HepG2 (cell line): ENCODE data around the gene RCE1. TPM values are rescaled to one million over a fixed set of nuclear protein-coding genes. Genes with fewer than 3 reads are reported as not detected.
A peak's percentile ranks its signal among the peaks of the same experiment; 100 is the strongest.

Experiments used
- ATAC-seq: fragments of 200-7000 bp; cut with Tn5 transposase; 3 replicates; pipeline ENCODE4 v1.9.1; 2020; ENCODE audit warnings: mild to moderate bottlenecking, moderate library complexity
- BruUV-seq: library from RNA; stranded (reverse); fragments of 400-500 nt; replicated peaks from 2 replicates; lab custom pipeline; 2021; lab: Mats Ljungman, UMichigan
- CTCF ChIA-PET: fragments of 300-600 bp; formaldehyde crosslinking; extraction: SDS; loops from one replicate; lab custom pipeline; 2021; ENCODE audit warnings: low total read pairs, inconsistent platforms, low intra/inter-chr PET ratio; lab: Yijun Ruan, JAX
- POLR2A ChIA-PET: fragments of 350-600 bp; sonication (Branson Sonifier 250); formaldehyde crosslinking; loops from one replicate; lab custom pipeline; 2020; ENCODE audit warnings: antibody characterized with exemption, inconsistent platforms; lab: Yijun Ruan, JAX
- DNase-seq: peaks from one replicate; pipeline ENCODE4 v3.0.0-alpha.2; 2015; ENCODE audit warnings: low spot score
- FAIRE-seq: peaks from 3 replicates; lab custom pipeline; 2011; peaks lifted over from hg19 to GRCh38; lab: Jason Lieb, UNC
- H2AFZ ChIP-seq: one replicate; pipeline ENCODE4 v1.6.1; 2011; ENCODE audit warnings: low read length, inconsistent platforms
- H3K27ac ChIP-seq: fragments of 300-600 bp; 3 replicates; pipeline ENCODE4 v1.8.0; 2011; ENCODE audit warnings: mixed run types, mild to moderate bottlenecking, mixed read lengths, low read length, inconsistent platforms; ENCODE audit not compliant: insufficient read depth; ENCODE audit errors: extremely low read length
- H3K27me3 ChIP-seq, 2 experiments: fragments of 200-600 bp in 1 of 2; 2 replicates in 1 of 2; 3 replicates in 1 of 2; pipeline versions ENCODE4 v1.6.0 to v1.8.0; 2011; ENCODE audit warnings: low read length in 2 of 2, mild to moderate bottlenecking in 2 of 2, moderate library complexity in 2 of 2, inconsistent platforms in 1 of 2; ENCODE audit not compliant: insufficient read depth in 2 of 2, control insufficient read depth in 1 of 2
- H3K36me3 ChIP-seq, 2 experiments: fragments of 200-600 bp in 1 of 2; replicated peaks in 1 of 2; 2 replicates in 1 of 2; 3 replicates in 1 of 2; pipeline versions ENCODE4 v1.5.1 to v1.8.0; 2011; ENCODE audit warnings: low read length in 2 of 2, inconsistent platforms in 1 of 2; ENCODE audit not compliant: insufficient read depth in 2 of 2, control insufficient read depth in 1 of 2
- H3K4me1 ChIP-seq: 2 replicates; pipeline ENCODE4 v1.5.1; 2012; ENCODE audit warnings: low read length, inconsistent platforms; ENCODE audit not compliant: insufficient read depth
- H3K4me2 ChIP-seq: 2 replicates; pipeline ENCODE4 v1.6.0; 2011; ENCODE audit warnings: low read depth, low read length, inconsistent platforms
- H3K4me3 ChIP-seq, 3 experiments: fragments of 200-600 bp in 1 of 3; sonication (generic), shearing (Covaris generic) in 1 of 3; replicated peaks in 1 of 3; 2 replicates each; pipeline ENCODE4 v1.5.1; 2011 to 2016; ENCODE audit warnings: low read length in 3 of 3, inconsistent platforms in 2 of 3, low read depth in 2 of 3, mild to moderate bottlenecking in 2 of 3, control low read depth in 1 of 3, mixed read lengths in 1 of 3; ENCODE audit not compliant: insufficient read depth in 1 of 3
- H3K79me2 ChIP-seq: one replicate; pipeline ENCODE4 v1.6.1; 2011; ENCODE audit warnings: low read length, inconsistent platforms; ENCODE audit not compliant: insufficient read depth
- H3K9ac ChIP-seq: 2 replicates; pipeline ENCODE4 v1.6.0; 2011; ENCODE audit warnings: mild to moderate bottlenecking, low read depth, low read length, inconsistent platforms; ENCODE audit not compliant: insufficient read depth
- H3K9me3 ChIP-seq: 2 replicates; pipeline ENCODE4 v1.5.1; 2012; ENCODE audit warnings: mild to moderate bottlenecking, low read length
- H4K20me1 ChIP-seq: 2 replicates; pipeline ENCODE4 v1.6.0; 2011; ENCODE audit warnings: inconsistent platforms, mild to moderate bottlenecking, low read length, moderate library complexity; ENCODE audit not compliant: insufficient read depth
- AGO1 ChIP-seq: fragments of 200-400 bp; formaldehyde crosslinking; IDR thresholded peaks from 2 replicates; pipeline ENCODE4 v1.6.1; 2017; ENCODE audit warnings: mild to moderate bottlenecking, low read depth, low read length, moderate library complexity; ENCODE audit not compliant: poor library complexity, severe bottlenecking
- AGO2 ChIP-seq: fragments of 200-400 bp; formaldehyde crosslinking; optimal IDR thresholded peaks from 2 replicates; pipeline ENCODE3; 2017; ENCODE audit warnings: mild to moderate bottlenecking, low read depth, low read length, moderate library complexity
- AKAP8 ChIP-seq: sonication (generic); formaldehyde crosslinking; IDR thresholded peaks from 2 replicates; pipeline ENCODE4 v1.5.1; 2020; ENCODE audit warnings: mild to moderate bottlenecking, missing genetic modification reagents
- ATF1 ChIP-seq: IDR thresholded peaks from 2 replicates; pipeline ENCODE4 v1.6.1; 2016; ENCODE audit warnings: mild to moderate bottlenecking, control low read depth
- CTCF ChIP-seq: sonication (generic); formaldehyde crosslinking; IDR thresholded peaks from 2 replicates; pipeline ENCODE4 v1.5.0; 2020; ENCODE audit warnings: mild to moderate bottlenecking, missing genetic modification reagents, moderate library complexity
- SRSF9 ChIP-seq: fragments of 200-400 bp; formaldehyde crosslinking; IDR thresholded peaks from 2 replicates; pipeline ENCODE4 v1.6.1; 2018; ENCODE audit warnings: borderline replicate concordance, mild to moderate bottlenecking, low read depth, low read length; ENCODE audit not compliant: insufficient read depth, poor library complexity, severe bottlenecking
- ZNF292 ChIP-seq: sonication (generic); formaldehyde crosslinking; IDR thresholded peaks from 2 replicates; pipeline ENCODE4 v1.8.1; 2022; ENCODE audit warnings: mild to moderate bottlenecking, low read depth, missing genetic modification reagents, borderline replicate concordance
- ZNF562 ChIP-seq: sonication (generic); formaldehyde crosslinking; IDR thresholded peaks from 2 replicates; pipeline ENCODE4 v1.8.0; 2022; ENCODE audit warnings: missing genetic modification reagents, borderline replicate concordance
- WGBS: methylation state at CpG from one replicate; pipeline ENCODE4 v1.1.6; 2017; ENCODE audit warnings: low lambda C conversion rate; 5-methylcytosine and 5-hydroxymethylcytosine counted together
- in situ Hi-C: cut with HindIII; loops from 2 replicates; pipeline ENCODE4 v1.10.0; 2017; ENCODE audit warnings: low pct_unique_long_range_greater_than_20kb; ENCODE audit not compliant: extremely low pct_ligation_motif_present
- intact Hi-C: fragments of 100-400 bp; cut with micrococcal nuclease; formaldehyde crosslinking; loops from one replicate; pipeline ENCODE4 v1.10.0; 2022; ENCODE audit not compliant: unreplicated experiment
- polyA plus RNA-seq, 8 experiments: library from polyadenylated mRNA; depleted of rRNA in 3 of 8; stranded (reverse) in 7 of 8; unstranded in 1 of 8; fragments of >200 nt; fragmentation: Illumina TruSeq in 4 of 8; extraction: Trizol in 4 of 8; gene quantifications; 2 replicates each; pipeline versions ENCODE4 v1.2.1 to v1.2.3, GENCODE V29; 2011 to 2016; ENCODE audit warnings: low read depth in 4 of 8, missing spikeins in 1 of 8, mixed read lengths in 1 of 8; ENCODE audit not compliant: insufficient read depth in 1 of 8
- total RNA-seq, 5 experiments: library from RNA; depleted of rRNA; stranded (reverse); fragments of >200 nt; fragmentation: Illumina TruSeq; extraction: Trizol; gene quantifications; 2 replicates each; pipeline ENCODE4 v1.2.3, GENCODE V29; 2016; ENCODE audit warnings: low read depth in 1 of 5

RCE1 gene
- total and polyA plus RNA-seq, 2 of the 13 experiments (the other 11 are each of a cell fraction or from before 2014, with no cell fraction given): 22.2 to 22.4 TPM

GRCh38 chr11:66859686-66860448 lies 16.6 kb downstream of the RCE1 start:
- Histone ChIP-seq H3K4me3 (no peak overlapping the region), H3K27me3 (no peaks in the 10 kb centered on the region), H3K36me3 (peaks cover 13 to 15% of the 10 kb centered on the region in 2 experiments; a peak in 3 of 5 replicates), H3K27ac (no peak overlapping the region), H3K4me2 (no peak overlapping the region), H3K79me2 (no peaks in the 10 kb centered on the region), H3K4me1 (peaks cover 10% of the 10 kb centered on the region), H4K20me1 (no peaks in the 10 kb centered on the region), H3K9ac (no peak overlapping the region), H2AFZ (no peak overlapping the region), H3K9me3 (no peaks in the 10 kb centered on the region)
- ATAC-seq: no peak
- BruUV-seq: no TSS peak
- peak; percentile 59 for TF ChIP-seq AGO2
- peak; percentile 6 for TF ChIP-seq AGO1
- no peak for TF ChIP-seq SRSF9
- TF ChIP-seq AKAP8: peak; percentile 50; the same call in 1 of the 2 replicates
- no peak for FAIRE-seq
- in situ Hi-C loops: no loop called here
- DNase-seq: no peak
- 98% methylated on average over 18 of the region's 41 CpGs for WGBS
- POLR2A ChIA-PET: no interaction called here
- CTCF ChIA-PET: no interaction called here
- intact Hi-C loops: no loop called here

DNA sequence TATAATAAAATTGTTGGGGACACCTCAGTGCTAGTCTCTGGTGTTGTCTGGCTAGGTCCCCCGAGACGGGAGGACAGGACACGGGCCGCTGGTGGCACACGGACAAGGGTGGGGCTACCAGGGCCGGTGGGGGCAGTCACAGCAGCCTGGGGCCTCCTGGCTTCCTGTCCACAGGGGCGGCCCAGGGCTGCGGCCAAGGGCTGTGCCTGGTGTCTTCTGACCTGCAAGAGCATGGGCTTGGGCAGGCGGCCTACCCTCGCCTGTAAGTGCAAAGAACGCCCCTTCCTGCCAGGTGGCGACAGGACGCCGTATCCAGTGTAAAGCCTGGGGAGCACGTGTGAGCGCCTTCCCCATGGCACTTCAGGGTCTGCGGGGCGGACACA lies 17.2 kb downstream of the RCE1 start:
- H3K4me2 ChIP-seq: no peak overlapping the region
- in situ Hi-C loops: no loop called here
- intact Hi-C loops: no loop called here
- DNase-seq: no peak
- no TSS peak for BruUV-seq
- no peak overlapping the region for H2AFZ ChIP-seq
- no peak for FAIRE-seq
- no peak overlapping the region for H3K27ac ChIP-seq
- ATAC-seq: no peak
- CTCF ChIA-PET: no interaction called here
- POLR2A ChIA-PET: no interaction called here
- H3K27me3 ChIP-seq: no peaks in the 10 kb centered on the region
- H3K9me3 ChIP-seq: no peaks in the 10 kb centered on the region
- H3K79me2 ChIP-seq: no peaks in the 10 kb centered on the region
- H4K20me1 ChIP-seq: no peaks in the 10 kb centered on the region
- peaks cover 4% of the 10 kb centered on the region for H3K4me1 ChIP-seq
- H3K9ac ChIP-seq: no peak overlapping the region
- peaks cover 13 to 15% of the 10 kb centered on the region in 2 experiments; a peak in 3 of 5 replicates for H3K36me3 ChIP-seq
- no peak overlapping the region for H3K4me3 ChIP-seq
- 95% methylated on average over 9 of the region's 18 CpGs for WGBS
- TF ChIP-seq CTCF: 0 out of 2 replicates have a peak, but pooled peaks have one; percentile 23
- no peak for TF ChIP-seq ZNF562 (CRISPR knock-in tag)
- no peak for TF ChIP-seq ATF1 (CRISPR knock-in tag)
- no peak for TF ChIP-seq ZNF292 (CRISPR knock-in tag)
